Measurements from ENCODE around the gene FOXD2.

Gene FOXD2

DNA sequence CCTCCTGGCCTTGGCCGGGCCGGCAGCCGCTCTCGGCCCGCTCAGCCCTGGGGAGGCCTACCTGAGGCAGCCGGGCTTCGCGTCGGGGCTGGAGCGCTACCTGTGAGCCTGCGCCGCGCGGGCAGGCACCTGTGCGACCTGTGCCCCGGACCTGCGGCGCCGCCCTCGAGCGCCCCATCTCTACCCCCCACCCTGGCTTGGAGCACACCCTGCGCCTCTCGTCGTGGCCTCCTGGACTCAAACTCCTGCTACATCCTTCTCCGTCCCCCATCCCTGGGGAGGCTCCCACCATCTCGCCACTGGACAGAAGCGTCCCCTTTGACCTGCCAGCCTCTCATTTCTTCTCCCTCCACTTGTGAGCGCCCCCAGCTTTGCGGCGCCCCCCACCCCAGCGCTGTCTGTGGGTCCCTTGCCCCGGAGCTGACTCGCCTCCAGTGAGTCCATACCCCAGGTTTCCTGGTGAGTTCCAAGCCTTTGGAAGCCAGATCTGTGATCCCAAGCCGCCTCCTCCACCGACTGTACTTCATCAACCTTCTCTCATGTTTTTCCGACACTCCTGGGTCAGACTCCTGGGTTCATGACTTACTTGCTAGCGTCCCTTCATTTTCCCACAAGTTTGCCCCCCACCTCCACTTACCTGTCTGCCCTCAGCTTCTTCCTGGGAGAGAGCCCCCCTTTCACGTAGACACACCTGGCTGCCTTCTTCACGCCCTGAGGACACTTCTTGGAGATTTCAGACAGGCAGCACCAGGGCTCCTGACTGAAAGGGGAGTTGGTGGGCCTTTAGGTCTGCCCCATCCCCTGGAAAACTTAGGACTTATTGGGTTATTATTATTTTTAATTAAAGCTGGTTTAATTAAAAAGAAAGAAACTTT lies 20.4 kb upstream of the FOXD2 start:
- no peak for DNase-seq (ENCODE audit: low spot score)

DNA sequence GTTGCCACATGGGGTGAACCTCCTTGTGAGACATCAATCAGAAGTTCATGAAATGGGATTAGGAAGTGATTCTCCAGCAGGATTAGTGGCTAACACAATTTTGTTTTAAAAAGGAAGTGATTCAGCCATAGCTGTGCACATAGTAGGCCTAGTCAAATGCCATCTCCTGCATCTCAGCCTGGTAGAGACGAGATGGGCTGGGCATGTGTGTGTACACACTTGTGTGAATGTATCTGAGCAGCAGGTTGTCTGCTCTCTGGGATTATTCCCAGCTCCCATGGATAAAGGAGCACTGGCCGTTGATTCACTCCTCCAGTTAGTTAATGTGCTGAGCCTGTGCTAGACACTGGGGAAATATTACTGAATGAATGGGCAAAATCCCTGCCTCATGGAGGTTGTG lies 19.7 kb upstream of the FOXD2 start:
- no peak for DNase-seq (ENCODE audit: low spot score)

DNA sequence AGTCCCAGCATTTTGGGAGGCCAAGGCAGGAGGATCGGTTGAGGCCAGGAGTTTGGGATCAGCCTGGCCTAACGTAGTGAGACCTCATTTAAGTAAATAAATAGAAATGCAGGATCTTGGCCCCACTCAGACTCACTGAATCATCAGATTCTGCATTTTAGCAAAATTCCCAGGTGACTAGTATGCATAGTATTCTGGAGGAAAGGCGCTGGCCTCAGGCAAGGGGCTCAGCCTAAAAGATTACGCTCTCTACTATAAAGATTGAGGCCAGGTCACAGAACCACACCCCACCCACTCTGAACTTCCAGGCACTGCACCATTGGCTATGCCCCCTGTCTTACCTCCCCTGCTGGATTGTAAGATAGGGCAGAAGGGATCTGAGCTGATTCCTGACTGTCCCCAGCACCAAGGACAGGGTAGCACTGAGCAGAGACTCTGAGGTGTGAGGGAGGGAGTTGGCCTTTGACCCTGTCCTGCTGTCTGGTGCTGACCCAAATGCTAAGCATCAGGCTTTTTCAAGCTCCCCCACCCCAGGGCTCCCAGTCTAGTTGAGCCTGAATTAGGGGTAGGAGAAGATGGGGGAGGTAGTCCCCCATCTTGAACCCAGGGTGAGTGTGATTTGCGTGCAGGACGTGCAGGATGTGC lies 19.0 kb upstream of the FOXD2 start:
- no peak for DNase-seq (ENCODE audit: low spot score)

DNA sequence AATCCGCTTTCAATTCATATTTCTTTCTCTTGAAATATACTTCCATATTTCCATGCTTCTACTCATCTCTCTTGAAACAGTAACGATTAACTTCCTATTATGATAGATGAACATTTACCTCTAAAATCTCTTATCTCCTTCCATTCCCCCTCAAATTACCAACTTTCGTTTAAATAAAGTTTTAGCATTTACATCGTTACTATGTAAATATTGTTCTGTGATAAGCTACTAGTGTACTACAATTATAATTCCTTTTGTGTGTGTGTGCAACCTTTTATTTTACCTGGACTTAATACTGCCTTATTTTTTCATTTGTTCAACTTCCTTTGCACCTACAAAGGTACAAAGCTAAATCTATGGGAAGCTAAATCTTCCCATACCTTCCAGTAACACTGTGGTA lies 17.3 kb upstream of the FOXD2 start:
- no peak for DNase-seq (ENCODE audit: low spot score)

DNA sequence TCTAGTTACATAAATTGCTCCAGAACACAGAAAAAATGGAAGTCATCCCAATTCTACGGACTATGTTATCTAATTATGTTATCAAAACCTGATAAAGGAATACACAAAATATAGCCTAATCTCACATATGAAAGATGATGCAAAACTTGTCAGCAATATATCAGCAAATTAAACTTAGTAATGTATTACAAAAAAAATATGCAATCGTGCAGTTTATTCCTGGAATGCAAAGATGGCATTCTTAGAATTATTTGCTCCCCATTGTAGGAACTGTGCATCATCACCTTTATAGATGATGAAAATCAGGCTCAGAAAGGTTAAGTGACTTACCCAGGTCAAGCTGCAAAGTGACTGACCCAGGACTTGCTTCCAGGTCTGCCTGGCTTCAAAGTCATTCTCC lies 14.0 kb upstream of the FOXD2 start:
- no peak for DNase-seq (ENCODE audit: low spot score)

DNA sequence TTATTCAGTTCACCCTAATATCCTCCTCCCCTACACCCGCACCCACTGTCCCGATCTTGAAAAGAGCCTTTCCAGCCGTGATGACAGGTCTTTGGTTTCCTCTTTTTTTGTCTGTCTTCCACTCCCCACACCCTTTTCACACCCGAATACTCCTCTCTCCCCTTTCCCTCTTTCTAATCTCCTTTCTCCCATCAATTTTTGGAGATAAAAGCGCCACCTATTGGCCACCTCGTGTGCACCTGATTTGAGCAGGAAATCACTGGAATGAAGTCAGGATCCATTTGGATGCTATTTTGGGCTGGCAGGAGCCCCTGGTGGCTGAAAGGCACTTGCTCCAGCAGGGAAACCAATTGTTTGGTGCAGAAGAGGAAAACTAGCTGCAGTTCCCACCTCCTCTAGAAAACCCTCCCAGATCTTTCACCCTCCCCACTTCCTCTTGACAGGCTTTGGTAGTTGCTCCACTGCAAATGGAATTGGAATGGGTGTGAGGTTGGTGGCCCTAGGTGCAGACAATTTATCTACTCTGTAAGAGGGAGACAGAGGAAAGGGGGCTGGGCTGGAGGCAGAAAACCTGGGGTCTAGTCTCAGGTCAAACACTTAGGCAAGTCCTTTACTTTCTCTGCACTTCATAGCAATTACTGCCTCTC lies 13.4 kb upstream of the FOXD2 start:
- peak; percentile 48 for DNase-seq (ENCODE audit: low spot score)

DNA sequence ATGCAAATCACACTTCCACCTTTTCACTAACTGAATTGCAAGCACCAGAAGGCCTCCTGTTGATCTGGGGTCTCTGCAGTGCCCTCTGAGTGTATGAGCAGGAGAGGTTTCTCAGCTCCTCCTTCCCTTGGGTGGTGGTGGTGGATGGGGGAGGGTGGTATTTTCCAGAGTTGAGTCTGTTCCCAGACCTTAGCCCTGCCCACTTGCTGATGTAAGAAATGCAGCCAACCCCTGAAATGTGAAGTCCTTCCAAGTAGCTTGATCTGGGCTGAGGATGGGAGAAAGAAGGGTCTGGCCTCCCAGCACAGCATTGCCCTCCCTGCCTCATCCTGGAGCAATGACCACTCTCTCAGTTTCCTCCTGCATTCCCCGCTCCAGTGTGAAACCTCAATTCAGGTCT lies 6.3 kb upstream of the FOXD2 start:
- no peak for DNase-seq (ENCODE audit: low spot score)

DNA sequence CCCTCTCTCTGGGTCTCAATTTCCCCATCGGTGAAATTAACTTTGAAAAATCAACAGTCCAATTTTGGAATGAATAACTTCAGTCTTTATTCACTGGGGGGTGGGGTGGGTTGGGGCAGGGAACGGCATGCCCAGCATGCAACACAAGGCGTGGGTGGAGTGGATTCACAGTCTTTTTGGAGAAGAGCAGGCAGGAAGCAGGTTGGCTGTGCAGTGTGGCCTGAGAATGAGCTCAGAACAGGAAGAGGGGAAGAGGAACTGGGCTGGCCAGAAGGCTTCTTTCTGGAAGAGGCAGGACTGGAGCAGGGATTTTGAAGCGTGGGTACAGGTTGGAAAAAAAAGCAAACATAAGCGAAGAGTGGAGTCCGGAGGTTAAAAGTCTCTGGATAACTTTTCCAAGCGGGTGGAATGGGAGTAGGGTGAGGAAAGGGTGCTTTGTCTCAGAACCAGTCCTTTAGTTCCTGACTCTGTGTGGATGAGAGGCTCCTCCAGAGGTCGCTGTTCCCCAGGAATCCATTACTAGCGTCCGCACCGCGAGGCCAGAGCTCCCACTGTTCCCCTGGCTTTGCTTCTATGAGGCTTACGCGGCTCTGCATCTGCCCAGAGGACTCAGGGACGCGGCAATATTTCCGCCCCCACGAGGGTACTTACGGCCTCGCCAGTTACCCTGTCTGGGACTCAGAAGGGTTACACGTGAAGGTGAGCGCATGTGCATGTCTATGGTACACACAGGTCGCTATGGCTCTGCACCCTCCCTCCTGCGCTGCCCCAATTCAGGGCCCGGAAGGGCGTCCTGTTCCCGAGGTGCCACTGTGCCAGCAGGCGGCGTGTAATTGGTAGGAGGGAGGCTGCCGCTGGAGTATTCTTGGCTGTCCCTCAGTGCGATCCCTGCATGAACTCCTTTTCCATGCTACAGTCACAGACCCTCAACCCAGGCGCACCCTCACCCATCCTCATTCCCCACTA lies 5.5 kb upstream of the FOXD2 start:
- DNase-seq (ENCODE audit: low spot score) = peak; percentile 80

DNA sequence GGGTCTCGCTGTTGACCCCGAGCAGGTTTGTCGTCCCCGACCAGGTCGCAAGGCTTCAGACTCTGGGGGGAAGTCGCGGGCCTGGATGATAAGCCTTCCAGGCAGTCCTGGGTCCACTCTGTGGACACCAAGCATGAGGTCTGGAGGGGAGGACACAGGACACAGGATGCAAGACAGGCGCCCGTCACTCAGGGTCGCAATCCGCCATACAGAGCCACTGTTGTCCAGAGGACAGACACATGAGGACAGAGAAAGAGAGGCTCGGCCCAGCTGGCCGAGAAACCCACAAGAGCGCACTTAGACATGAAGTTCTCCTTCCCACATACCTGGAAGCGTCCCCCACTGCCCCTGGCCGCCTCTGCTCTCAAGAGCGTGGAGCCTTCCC lies 4.8 kb upstream of the FOXD2 start:
- no peak for DNase-seq (ENCODE audit: low spot score)

DNA sequence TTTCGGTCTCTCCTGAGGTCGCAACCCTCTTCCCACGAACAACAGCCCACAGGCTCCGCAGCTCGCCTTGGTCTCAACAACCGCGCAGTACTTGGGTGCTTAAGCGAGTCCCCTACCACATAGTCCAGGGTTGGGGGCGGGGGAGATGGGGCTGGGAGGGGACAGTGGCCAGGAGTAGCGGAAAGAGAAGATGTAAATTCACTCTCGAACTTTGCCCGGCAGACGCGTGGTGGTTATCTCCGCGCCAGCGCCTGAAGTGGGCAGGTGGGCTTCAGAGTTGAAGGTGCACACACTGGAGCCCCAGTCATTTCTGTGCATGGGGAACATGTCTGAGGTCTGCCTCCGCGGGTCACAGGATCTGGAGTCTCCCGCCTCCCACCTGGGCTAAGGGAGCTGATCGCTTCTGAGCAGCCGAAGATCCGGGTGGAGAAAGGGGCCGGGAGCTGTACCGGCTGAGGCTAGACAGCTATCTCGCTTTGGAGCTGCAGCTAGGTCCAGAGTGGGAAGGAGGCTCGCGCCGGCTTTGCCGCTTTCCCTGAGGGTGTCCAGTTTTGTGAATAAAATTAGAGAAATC lies 4.3 kb upstream of the FOXD2 start:
- DNase-seq (ENCODE audit: low spot score) = no peak

DNA sequence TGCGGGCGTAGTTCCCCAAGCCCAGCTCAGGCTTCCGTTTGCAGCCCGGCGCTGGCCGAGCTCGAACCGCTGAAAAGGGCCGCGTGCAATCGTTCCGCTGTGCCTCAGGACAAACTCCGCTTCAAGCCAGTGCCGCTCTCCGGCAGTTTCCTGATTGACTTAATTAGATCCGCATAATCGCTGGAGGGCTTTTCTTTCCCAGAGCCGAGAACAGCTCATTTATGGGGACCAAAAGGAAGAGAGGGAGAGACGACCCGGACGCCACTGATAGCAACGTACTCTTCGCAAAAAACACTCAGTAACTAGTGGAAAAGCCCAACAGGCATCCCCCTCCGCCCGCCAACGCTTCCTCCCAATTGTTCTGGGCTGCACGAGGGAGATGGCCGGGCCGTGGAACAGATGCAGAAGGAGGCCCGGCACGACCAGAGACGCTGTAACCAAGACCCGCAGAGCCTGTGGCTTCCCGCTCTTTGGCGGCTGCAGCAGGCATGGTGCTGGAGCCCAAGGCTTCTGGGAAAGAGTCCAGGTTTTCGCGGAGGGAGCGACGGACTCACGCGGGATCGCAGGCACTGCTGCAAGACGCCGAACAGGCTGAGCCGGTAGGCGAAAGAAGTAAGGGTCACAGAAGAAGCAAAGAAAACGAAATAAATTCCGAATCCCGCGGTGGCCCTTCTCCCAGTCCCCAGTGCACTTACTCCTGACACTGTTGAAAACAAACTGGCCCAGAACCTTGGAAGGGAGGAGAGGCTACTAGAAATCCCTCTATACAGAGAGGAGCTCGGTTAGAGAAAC lies 3.6 kb upstream of the FOXD2 start:
- peak; percentile 31 for DNase-seq (ENCODE audit: low spot score)

DNA sequence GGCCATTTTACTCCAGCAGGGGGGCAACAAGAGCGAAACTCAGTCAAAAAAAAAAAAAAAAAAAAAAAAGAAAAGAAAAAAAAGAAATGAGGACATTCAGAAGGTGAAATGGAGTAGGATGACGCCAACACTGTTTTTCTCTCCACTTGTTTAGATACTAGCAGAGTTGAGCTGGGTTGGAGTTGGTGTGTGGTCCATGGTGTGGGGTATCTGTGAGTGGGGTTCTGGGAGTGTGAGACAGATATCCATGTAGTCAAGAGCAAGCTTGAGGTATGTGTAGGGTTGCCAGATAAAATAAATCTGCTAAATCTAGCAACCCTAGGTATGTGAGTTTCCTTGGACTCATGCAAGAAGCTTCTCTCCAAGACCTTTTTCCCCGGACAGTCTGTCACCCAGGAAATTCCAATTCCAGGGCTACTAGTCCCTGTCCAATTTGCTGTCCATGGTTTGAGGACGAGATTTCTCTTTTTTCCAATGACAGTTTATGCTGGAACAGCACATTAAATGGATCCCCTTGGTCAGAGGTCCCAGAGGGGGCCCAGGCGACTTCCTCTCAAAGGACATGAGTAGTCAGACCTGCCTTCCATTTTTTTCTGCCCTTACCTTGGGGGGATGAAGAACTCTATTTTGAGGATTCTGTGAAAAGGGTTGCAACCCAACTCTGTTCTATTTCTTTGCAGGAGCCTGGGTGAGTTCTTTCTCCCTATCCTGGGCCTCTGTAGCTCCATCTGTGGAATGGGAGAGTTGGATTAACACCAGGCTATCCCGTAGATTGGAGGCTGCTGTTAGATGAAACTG lies 2.1 kb upstream of the FOXD2 start:
- DNase-seq (ENCODE audit: low spot score) = no peak

DNA sequence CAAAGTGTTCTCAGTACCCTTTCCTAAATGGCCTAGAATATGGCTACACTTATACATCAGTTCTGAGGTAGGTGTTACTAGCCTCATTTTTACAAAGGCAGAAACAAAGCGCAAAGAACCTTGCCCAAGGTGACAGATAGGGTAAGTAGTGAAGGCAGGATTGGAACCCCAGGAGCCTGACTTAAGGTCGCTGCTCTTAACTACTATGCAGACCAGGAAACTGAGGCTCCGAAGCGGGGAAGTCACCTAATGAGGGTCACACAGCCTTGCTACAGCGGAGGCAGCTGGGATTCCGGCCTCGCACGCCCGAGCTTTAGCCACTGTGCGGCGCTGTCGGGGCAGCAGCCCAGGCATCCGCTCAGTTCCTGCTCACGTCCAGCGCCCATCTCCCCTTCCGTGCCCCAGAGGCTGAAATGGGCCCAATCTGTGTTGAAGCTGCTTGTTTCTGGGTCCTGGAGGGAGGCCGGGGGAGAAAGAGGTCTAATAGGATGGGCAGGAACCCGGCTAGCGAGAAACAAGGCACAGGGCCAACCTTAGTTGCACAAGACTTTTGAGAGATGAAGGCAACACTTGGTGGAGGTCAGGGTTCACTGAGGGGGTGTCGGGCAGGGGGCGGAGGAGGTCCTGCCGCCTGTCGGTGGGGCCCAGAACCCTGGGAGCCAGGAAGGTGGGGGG lies 1.4 kb upstream of the FOXD2 start:
- peak; percentile 43 for DNase-seq (ENCODE audit: low spot score)

DNA sequence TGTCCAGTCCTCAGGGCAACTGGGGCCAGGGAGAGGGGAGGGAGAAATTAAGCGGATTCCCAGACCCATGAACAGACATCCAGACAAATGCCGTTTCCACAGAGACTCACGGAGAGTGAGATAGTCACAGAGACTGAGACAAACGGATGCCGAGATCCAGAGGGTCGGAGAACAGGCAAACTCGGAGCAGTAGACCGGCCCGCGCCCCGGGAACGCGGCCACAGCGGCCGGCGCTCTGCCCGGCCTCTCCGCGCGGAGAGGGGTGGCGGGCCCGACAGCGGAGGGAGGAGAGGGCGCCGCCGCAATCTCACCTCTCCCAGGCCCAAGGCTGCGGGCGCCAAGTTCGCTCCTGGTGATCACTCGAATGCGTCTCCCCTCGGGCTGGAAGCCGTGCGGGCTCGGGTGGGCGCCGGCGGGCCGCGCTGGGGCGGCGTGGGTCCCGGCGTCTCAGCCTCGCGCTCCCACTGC lies 831 bp upstream of the FOXD2 start:
- DNase-seq (ENCODE audit: low spot score) = no peak

DNA sequence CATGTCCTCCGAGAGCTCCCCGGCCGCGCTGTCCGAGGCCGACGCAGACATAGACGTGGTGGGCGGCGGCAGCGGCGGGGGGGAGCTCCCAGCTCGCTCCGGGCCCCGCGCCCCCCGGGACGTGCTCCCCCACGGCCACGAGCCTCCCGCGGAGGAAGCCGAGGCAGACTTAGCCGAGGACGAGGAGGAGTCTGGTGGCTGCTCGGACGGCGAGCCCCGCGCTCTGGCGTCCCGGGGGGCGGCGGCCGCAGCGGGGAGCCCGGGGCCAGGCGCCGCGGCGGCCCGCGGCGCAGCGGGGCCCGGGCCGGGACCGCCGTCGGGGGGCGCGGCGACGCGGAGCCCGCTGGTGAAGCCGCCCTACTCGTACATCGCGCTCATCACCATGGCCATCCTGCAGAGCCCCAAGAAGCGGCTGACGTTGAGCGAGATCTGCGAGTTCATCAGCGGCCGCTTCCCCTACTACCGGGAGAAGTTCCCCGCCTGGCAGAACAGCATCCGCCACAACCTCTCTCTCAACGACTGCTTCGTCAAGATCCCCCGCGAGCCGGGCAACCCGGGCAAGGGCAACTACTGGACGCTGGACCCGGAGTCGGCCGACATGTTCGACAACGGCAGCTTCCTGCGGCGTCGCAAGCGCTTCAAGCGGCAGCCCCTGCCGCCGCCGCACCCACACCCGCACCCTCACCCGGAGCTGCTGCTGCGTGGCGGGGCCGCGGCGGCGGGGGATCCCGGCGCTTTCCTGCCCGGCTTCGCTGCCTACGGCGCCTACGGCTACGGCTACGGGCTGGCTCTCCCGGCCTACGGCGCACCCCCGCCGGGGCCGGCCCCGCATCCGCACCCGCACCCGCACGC lies 547 bp downstream of the FOXD2 start:
- DNase-seq (ENCODE audit: low spot score) = no peak

DNA sequence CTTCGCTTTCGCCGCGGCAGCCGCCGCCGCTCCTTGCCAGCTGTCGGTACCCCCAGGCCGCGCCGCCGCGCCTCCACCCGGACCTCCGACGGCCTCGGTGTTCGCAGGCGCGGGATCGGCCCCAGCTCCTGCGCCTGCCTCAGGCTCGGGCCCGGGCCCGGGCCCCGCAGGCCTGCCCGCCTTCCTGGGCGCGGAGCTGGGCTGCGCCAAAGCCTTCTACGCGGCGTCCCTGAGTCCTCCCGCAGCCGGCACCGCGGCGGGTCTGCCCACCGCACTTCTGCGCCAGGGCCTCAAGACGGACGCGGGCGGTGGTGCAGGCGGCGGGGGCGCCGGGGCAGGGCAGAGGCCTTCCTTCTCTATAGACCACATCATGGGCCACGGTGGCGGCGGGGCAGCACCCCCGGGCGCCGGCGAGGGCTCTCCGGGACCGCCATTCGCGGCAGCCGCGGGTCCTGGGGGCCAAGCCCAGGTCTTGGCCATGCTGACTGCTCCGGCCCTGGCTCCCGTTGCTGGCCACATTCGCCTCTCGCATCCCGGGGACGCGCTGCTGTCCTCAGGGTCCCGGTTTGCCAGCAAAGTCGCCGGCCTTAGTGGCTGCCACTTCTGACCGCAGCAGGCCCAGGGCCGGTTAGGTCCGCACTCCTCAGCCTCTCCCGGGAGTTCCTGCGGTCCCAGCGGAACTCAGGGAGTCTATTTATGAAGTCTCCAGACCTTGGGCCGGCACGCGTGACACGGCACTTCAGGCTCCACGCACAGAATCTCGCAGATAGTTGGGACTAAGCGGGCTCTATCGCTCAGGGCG lies 1.4 kb downstream of the FOXD2 start:
- DNase-seq (ENCODE audit: low spot score) = no peak

DNA sequence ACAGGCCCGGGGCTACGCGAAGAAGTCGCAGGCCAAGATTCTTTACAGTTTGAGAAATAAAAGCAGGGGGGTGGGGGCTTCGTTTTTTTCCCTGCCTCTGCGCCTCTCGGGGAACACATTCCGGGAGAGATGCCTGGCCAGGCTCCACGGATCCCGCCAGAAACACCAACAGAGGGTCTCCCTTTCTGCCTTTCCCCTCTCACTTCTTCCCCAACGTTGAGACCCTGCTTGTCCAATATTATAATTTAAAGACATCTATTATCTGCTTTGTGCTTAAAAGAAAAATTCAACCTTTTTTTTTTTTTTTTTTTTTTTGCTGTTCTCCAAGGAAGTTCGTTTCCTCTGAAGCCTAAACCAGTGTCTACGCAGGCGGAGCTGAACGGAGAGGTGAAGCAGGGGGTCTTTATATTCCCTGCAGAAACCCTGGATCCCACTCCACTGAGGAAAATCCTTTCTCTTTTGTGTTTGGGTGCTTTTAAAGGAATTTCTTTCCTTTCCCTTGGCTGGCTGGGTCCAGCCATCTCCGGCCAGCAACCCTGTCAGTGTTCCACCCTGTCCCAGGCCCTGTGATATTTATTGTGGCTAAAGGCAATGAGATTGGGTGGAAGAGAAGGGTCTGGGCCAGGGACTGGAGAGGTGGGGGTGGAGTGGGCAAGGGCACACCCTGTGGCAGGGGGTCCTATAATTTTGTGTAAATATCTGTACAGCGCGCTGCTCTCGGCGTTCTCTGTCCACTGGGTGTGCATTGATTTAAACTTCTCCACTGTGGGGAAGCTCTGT lies 2.2 kb downstream of the FOXD2 start:
- no peak for DNase-seq (ENCODE audit: low spot score)
